ENCODE results near the gene LPAR6. TPM values are rescaled to one million over a fixed set of nuclear protein-coding genes. Genes with fewer than 3 reads are reported as not detected.

LPAR6 gene
- total RNA-seq, 1 donor from 2014 or later = 11.5 TPM

DNA sequence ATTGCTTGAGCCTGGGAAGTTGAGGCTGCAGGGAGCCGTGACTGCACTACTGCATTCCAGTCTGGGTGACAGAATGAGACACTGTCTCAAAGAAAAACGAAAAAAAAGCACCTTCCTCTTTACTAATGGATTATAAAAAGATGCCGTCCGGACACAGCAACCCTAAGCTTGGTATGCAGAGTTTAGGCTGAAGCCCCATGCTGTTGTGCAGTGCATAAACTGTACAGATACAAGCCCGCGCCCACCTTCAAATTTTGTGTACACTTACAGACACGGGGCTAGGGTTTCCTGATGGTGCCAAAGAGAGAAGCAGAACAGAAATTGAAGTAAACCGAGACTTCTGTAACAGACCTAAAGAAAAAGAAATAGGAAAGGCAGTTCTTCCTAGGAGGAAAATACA, 9.0 kb downstream of the LPAR6 start:
- H3K27me3 ChIP-seq (ENCODE audit: low read depth) = no peaks in the 10 kb centered on the region
- H3K27ac ChIP-seq (replicated peaks) = peak overlapping the region; percentile 86
- H3K36me3 ChIP-seq = no peaks in the 10 kb centered on the region
- no peaks in the 10 kb centered on the region for H3K9me3 ChIP-seq (replicated peaks)
- intact Hi-C loops (cut with micrococcal nuclease) = loop anchor here (10.0 kb wide), 1 partner anchor 171 kb away; no protein-coding TSS in a partner anchor
- TF ChIP-seq, protein P1, sequence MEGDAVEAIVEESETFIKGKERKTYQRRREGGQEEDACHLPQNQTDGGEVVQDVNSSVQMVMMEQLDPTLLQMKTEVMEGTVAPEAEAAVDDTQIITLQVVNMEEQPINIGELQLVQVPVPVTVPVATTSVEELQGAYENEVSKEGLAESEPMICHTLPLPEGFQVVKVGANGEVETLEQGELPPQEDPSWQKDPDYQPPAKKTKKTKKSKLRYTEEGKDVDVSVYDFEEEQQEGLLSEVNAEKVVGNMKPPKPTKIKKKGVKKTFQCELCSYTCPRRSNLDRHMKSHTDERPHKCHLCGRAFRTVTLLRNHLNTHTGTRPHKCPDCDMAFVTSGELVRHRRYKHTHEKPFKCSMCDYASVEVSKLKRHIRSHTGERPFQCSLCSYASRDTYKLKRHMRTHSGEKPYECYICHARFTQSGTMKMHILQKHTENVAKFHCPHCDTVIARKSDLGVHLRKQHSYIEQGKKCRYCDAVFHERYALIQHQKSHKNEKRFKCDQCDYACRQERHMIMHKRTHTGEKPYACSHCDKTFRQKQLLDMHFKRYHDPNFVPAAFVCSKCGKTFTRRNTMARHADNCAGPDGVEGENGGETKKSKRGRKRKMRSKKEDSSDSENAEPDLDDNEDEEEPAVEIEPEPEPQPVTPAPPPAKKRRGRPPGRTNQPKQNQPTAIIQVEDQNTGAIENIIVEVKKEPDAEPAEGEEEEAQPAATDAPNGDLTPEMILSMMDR (IDR thresholded peaks at IDR 0.05; ENCODE audit: borderline replicate concordance) = no peak
- peak overlapping the region; percentile 46 for H3K4me3 ChIP-seq
- no peak for DNase-seq
- H3K4me1 ChIP-seq = peaks cover 56% of the 10 kb centered on the region

DNA sequence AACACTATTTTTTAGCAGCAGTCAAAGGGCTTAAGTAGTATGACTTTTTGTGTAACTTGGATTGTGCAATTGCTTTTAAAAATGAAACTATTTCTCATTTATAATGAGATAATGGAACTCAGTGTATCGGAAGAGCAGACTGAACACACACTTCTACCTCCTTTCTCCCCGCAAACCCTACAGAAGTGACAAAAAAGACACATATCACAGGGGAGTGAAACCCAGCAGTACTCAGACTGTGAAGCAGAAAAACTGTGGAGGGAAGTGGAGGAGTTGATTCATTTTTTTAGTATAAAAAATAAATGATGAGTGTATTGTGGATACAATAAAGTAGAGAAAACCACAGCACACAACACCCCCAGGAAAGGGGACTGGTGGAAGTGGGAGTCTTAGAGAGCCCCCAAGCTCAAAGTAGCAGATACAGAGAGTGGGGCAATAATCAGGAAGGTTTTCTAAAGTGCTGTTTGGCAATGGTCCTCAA, 9.7 kb downstream of the LPAR6 start:
- TF ChIP-seq, protein P1 (IDR thresholded peaks at IDR 0.05; ENCODE audit: borderline replicate concordance) = no peak
- Histone ChIP-seq H3K27me3 (ENCODE audit: low read depth) (no peaks in the 10 kb centered on the region), H3K36me3 (no peaks in the 10 kb centered on the region), H3K27ac (replicated peaks) (peak overlapping the region; percentile 86), H3K4me3 (peak overlapping the region; percentile 46), H3K4me1 (peaks cover 63% of the 10 kb centered on the region), H3K9me3 (replicated peaks) (no peaks in the 10 kb centered on the region)
- intact Hi-C loops (cut with micrococcal nuclease) = loop anchor here (10.0 kb wide), 1 partner anchor 172 kb away; no protein-coding TSS in a partner anchor
- no peak for DNase-seq

DNA sequence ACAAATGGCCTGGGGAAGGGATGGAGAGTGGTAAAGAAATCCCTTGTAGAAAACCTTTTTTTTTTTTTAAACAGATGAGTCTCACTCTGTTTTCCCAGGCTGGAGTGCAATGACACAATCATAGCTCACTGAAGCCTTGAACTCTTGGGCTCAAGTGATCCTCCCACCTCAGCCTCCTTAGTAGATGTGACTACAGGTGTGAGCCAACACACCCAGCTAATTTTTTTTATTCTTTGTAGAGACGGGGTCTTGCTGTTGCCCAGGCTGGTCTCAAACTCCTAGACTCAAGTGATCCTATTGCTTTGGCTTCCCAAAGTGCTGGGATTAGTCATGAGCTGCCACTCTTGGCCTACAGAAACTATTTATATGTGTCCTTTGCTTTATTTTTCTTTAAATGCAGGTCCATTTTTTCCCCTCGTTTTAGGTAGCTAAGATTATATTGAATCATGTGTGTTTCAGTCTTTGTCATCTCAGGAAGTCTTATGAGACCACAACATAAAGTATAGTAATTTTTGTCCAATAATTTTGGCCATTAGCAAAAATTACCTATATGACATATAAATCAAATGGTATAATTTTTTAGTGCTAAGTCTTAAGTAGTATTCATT, 10.5 kb downstream of the LPAR6 start:
- intact Hi-C loops (cut with micrococcal nuclease) = loop anchor here (10.0 kb wide), 1 partner anchor 172 kb away; no protein-coding TSS in a partner anchor
- Histone ChIP-seq H3K27me3 (ENCODE audit: low read depth) (no peaks in the 10 kb centered on the region), H3K27ac (replicated peaks) (peak overlapping the region; percentile 86), H3K4me1 (peaks cover 71% of the 10 kb centered on the region), H3K4me3 (no peak overlapping the region), H3K36me3 (no peaks in the 10 kb centered on the region), H3K9me3 (replicated peaks) (no peaks in the 10 kb centered on the region)
- DNase-seq = no peak
- TF ChIP-seq, protein P1 (IDR thresholded peaks at IDR 0.05; ENCODE audit: borderline replicate concordance) = no peak

DNA sequence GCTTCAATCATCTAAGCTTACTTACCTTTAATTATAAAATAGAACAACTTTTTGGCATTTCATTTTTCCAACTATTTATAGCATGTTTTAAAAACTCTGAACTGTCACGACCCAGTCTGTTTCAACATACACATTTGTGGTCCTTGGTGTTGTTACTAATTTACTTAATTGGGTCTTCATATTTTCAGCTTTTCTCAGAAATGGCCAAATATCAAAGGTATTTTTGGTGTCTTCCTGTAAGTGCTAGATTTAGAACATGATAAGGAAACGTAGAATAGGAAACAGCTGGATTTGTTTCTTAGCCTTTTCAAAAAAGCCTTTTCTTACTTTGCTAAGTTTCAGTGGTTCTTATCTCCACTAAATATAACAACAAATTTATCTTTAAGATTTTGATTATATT, 11.4 kb downstream of the LPAR6 start:
- H3K9me3 ChIP-seq (replicated peaks) = peaks cover 3% of the 10 kb centered on the region
- peak overlapping the region; percentile 86 for H3K27ac ChIP-seq (replicated peaks)
- TF ChIP-seq, protein P1 (IDR thresholded peaks at IDR 0.05; ENCODE audit: borderline replicate concordance) = no peak
- H3K4me3 ChIP-seq = peak overlapping the region; percentile 29
- H3K27me3 ChIP-seq (ENCODE audit: low read depth) = no peaks in the 10 kb centered on the region
- H3K36me3 ChIP-seq = no peaks in the 10 kb centered on the region
- intact Hi-C loops (cut with micrococcal nuclease) = loop anchor here (10.0 kb wide), 1 partner anchor 173 kb away; no protein-coding TSS in a partner anchor
- DNase-seq = no peak
- H3K4me1 ChIP-seq = peaks cover 68% of the 10 kb centered on the region

DNA sequence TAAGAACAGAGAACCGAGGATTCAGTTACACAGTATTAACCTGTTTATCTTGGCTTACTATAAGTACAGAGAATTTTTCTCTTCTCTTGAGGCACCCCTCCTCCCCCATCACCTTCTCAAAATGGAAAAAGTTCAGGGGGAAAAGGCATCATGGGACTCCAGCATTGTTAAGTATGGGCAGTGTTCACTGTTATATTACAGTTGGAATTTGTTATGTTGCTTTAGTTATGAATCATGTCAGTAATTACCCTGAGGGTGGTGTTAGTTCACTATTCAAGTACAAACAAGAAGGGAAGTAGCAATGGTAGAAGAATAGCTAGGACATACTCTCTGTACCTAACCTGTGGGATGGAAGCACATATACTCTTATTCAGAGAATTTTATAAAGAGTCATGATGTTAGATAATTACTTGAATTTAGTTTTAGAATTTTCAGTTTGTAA, 12.0 kb downstream of the LPAR6 start:
- TF ChIP-seq, protein P1 (IDR thresholded peaks at IDR 0.05; ENCODE audit: borderline replicate concordance) = no peak
- peaks cover 68% of the 10 kb centered on the region for H3K4me1 ChIP-seq
- intact Hi-C loops (cut with micrococcal nuclease) = loop anchor here (10.0 kb wide), 1 partner anchor 174 kb away; no protein-coding TSS in a partner anchor

More for the DNA sequence above, 12.0 kb downstream of the LPAR6 start:
- H3K27ac ChIP-seq (replicated peaks) = peak overlapping the region; percentile 86
- peaks cover 7% of the 10 kb centered on the region for H3K9me3 ChIP-seq (replicated peaks)
- DNase-seq = no peak
- peak overlapping the region; percentile 29 for H3K4me3 ChIP-seq
- H3K36me3 ChIP-seq = peaks cover 1% of the 10 kb centered on the region
- no peaks in the 10 kb centered on the region for H3K27me3 ChIP-seq (ENCODE audit: low read depth)

All from left ventricle myocardium inferior (tissue), 1 donor.